GM12872 (cell line): ENCODE data around the gene FSTL5.

Source experiments
- CTCF ChIP-seq: IDR thresholded peaks from 3 replicates; pipeline ENCODE4 v1.5.1; 2011; ENCODE audit warnings: low read depth, mild to moderate bottlenecking, low read length, moderate library complexity; ENCODE audit not compliant: insufficient read depth

Gene FSTL5

GRCh38 chr4:161601011-161601410 is 562.8 kb downstream of the FSTL5 start:
- TF ChIP-seq CTCF = no peak

GRCh38 chr4:161595230-161595771 is 568.5 kb downstream of the FSTL5 start:
- no peak for TF ChIP-seq CTCF

GRCh38 chr4:161585011-161585410 is 578.8 kb downstream of the FSTL5 start:
- no peak for TF ChIP-seq CTCF

GRCh38 chr4:161583549-161583948 is 580.3 kb downstream of the FSTL5 start:
- no peak for TF ChIP-seq CTCF

- no peak for TF ChIP-seq CTCF
These were observed 582.3 kb downstream of the FSTL5 start for GRCh38 chr4:161581262-161582230.

GRCh38 chr4:161577579-161578301 is 586.1 kb downstream of the FSTL5 start:
- no peak for TF ChIP-seq CTCF

- no peak for TF ChIP-seq CTCF
These were observed 590.0 kb downstream of the FSTL5 start for GRCh38 chr4:161573836-161574235.
